ENCODE measurements around the gene SLC9A9.

GRCh38 chr3:143821862-143822261, 26.4 kb downstream of the SLC9A9 start:
- TF ChIP-seq SMC3 (conservative IDR thresholded peaks at IDR 0.05; ENCODE audit: poor library complexity) (no peak), CTCF (IDR thresholded peaks at IDR 0.05; ENCODE audit: poor library complexity, severe bottlenecking) (no peak), RAD21 (conservative IDR thresholded peaks at IDR 0.05) (no peak), POLR2AphosphoS5 (IDR thresholded peaks at IDR 0.05) (no peak)
